Endometrial microvascular endothelial cells (primary cell): ENCODE measurements around the gene GPC4. TPM values are rescaled to one million over a fixed set of nuclear protein-coding genes. Genes with fewer than 3 reads are reported as not detected.

ENCODE experiments used
- in situ Hi-C: cut with HindIII; loops from 2 replicates; pipeline ENCODE4 v1.10.0; 2017; ENCODE audit warnings: low sequenced_read_pairs, low pct_unique_long_range_greater_than_20kb; ENCODE audit errors: inconsistent ontology term
- total RNA-seq: library from RNA; depleted of rRNA; stranded (reverse); fragments of >200 nt; gene quantifications from one replicate; pipeline ENCODE4 v1.2.3, GENCODE V29; 2015; ENCODE audit errors: inconsistent ontology term

Gene GPC4
- total RNA-seq, 1 donor from 2014 or later: under 0.01 TPM

- in situ Hi-C loops: no loop called here
Observed at GRCh38 chrX:133269168-133269567, 146.1 kb downstream of the GPC4 start.

DNA sequence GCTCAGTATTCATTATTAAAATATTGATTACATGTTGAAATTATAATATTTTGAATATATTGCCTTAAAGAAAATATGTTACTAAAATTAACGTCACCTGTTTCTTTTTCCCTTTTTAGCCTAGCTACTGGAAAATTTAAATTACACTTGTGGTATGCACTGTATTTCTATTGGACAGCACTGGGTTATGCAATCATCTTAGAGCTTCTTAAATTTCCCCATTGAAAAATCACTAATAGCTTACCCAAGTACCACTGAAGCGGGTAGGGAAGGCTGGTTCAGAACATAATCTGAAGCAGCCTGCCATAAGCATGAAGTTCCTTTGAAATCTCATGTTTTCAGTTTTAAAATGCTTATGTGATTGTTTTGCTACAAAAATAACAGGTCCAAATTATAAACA, 147.7 kb downstream of the GPC4 start:
- in situ Hi-C loops: no loop called here

DNA sequence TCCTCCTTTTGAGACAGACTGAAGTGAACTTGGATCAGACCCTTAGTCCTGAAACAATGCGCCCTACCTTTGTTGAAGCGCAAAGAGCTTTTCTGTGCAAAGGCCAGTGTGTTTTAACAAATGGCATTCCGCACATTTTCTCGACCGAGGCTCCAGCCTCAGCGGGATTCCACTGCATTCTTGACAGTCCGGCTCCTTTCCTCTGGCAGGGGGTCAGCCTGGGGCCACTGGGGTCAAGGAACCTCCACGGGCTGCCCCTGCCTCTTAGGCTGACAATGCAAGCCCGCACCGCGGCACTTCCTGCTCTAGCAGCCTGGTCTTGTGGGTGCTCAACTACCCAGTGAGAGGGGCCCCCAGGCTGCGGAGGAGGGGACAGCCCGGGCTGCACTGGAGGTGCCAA, 150.0 kb downstream of the GPC4 start:
- in situ Hi-C loops: no loop called here

DNA sequence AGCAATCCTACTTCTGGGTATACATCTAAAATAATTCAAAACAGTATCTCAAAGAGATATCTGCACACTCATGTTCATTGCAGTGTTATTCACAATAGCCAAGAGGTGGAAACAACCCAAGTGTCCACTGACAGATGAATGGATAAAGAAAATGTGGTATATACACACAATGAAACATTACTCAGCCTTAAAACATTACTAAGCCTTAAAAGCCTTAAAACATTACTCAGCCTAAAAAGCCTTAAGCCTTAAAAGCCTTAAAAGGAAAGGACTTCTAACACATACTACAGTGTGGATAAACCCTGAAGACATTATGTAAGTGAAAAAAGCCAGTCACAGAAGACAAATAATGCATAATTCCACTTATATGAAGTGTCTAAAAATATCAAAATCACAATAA, 156.8 kb downstream of the GPC4 start:
- in situ Hi-C loops: no loop called here

- in situ Hi-C loops: no loop called here
Observed at GRCh38 chrX:133254666-133255065, 160.6 kb downstream of the GPC4 start.

GRCh38 chrX:133251204-133251603, 164.1 kb downstream of the GPC4 start:
- in situ Hi-C loops: no loop called here

DNA sequence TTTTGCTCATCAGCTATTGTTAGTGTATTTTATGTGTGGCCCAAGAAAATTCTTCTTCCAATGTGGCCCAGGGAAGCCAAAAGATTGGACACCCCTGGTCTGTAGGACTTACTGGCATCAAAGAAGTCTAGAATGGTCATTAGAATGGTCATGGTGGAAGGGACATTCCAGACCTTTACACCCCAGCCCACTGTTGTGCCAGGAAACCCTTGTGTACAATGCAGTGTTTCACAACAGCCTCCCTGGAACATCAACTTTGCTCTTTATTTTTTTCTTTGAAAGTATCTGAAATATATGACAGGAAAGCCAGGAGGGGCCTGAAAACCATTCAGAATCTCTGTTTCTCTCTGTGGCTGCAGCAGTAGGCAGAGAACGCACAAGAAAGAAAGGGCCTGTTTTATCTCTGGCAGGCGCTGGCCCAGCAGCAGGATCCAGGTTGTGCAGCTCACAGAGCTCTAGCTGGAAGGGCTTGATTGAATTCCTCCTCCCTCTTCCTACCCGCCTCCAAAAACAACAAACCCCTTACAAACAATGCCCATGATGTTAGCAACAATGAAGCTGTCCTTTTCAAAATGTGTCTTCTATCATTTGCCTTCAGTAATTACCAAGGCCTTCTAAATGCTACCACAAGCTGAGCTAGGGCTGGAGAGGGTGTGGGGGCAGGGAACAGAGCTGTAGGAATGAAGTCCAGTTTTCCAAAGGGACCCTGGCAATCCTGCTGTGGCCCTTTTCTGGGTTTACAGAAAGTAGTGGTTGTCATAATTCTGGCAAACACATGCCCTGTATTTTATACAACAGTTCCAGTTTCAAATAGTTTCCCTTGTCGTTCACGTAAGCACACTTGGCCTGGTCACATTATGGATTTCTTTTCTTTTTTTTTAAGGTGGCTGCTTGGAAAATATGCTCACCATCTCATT, 164.8 kb downstream of the GPC4 start:
- in situ Hi-C loops: no loop called here

Other genes starting within 250 kb of the GPC4 start
- not detected for gene TFDP3, start 197.1 kb downstream of the GPC4 start, total RNA-seq